Ishikawa (cell line): ENCODE results near the gene GOLGA5.

Experiments
- CEBPB ChIP-seq: IDR thresholded peaks from 2 replicates; pipeline ENCODE4 v1.6.1; 2012
- CREB1 ChIP-seq: IDR thresholded peaks from 2 replicates; pipeline ENCODE4 v1.6.1; 2012; ENCODE audit warnings: low read depth
- EP300 ChIP-seq: IDR thresholded peaks from 2 replicates; pipeline ENCODE4 v1.6.1; 2012; ENCODE audit warnings: borderline replicate concordance
- FOXM1 ChIP-seq: IDR thresholded peaks from 2 replicates; pipeline ENCODE4 v1.6.1; 2012; ENCODE audit warnings: low read depth, borderline replicate concordance
- NFIC ChIP-seq: IDR thresholded peaks from 2 replicates; pipeline ENCODE4 v1.6.1; 2012
- REST ChIP-seq: IDR thresholded peaks from 2 replicates; pipeline ENCODE4 v1.6.1; 2012; ENCODE audit warnings: low read depth, mild to moderate bottlenecking
- TAF1 ChIP-seq: IDR thresholded peaks from 2 replicates; pipeline ENCODE4 v1.6.1; 2012; ENCODE audit warnings: low read depth, mild to moderate bottlenecking
- TCF12 ChIP-seq: IDR thresholded peaks from 2 replicates; pipeline ENCODE4 v1.6.1; 2012; ENCODE audit warnings: low read depth
- TEAD4 ChIP-seq: IDR thresholded peaks from 2 replicates; pipeline ENCODE4 v1.6.1; 2012
- USF1 ChIP-seq: IDR thresholded peaks from 2 replicates; pipeline ENCODE4 v1.6.1; 2012
- YY1 ChIP-seq: IDR thresholded peaks from 2 replicates; pipeline ENCODE4 v1.6.1; 2012; ENCODE audit warnings: low read depth
- ZBTB7A ChIP-seq: IDR thresholded peaks from 2 replicates; pipeline ENCODE4 v1.6.1; 2012; ENCODE audit warnings: low read depth
- TF ChIP-seq, protein P1 (sequence below): IDR thresholded peaks from 2 replicates; pipeline ENCODE4 v1.6.1; 2012

DNA sequence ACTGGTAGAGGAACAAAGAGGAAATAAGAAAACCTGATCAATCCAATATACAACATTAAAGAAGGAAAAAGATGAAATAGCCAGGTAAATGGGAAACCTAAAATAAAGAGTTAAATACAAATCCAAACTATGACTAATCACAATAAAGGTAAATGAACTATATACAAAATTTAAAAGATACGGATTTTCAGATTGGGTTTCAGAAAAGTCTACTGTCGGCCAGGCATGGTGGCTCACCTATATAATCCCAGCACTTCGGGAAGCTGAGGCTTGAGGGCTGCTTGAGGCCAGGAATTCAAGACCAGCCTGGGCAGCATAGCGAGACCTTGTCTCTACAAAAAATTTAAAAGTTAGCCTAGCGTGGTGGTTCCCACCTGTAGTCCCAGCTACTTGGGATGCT lies 89.0 kb downstream of the GOLGA5 start:
- TF ChIP-seq TAF1 (no peak), USF1 (no peak), REST (no peak), EP300 (no peak), NFIC (no peak), YY1 (no peak), CEBPB (no peak), CREB1 (no peak), TCF12 (no peak), TEAD4 (no peak), FOXM1 (no peak), ZBTB7A (no peak)
- TF ChIP-seq, protein P1, sequence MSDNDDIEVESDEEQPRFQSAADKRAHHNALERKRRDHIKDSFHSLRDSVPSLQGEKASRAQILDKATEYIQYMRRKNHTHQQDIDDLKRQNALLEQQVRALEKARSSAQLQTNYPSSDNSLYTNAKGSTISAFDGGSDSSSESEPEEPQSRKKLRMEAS, result no peak
